ENCODE measurements around the gene SND1.
"Not testable (repeated sequence)": the region's sequence is repeated elsewhere in the genome, so short reads cannot be mapped to it uniquely, and the experiment has no call there.

The SND1 gene

DNA sequence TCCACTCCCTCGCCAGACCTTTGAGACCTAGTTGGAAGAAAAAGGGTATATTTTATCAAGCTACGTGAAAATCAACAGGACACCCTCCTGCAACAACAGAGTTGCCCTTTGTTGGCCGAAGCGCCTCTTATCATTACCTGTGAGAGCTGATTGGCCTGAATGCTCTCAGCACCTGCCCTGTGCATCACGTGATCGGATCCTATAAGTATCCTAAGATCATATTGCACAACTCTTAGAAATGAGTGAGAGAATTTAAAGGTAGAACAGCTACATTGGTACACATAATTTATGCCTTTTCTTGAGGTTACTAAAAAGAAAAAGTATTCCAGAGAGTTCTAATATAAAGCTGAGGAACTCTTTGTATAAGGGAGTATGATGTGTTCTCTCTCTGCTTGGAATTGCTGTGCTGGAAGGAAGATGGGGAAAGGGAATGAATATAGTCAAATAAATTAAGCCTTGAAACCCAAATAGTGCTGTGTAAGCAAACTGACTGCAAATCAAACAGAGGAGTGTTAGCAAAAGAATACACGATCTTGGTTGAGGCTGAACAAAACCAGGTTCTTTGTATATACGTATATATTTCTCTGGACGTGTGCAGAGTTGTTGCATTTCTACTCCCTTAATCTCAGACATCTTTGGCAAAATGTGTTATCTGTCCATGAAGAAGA is 309.9 kb downstream of the SND1 start:
- no peak for DNase-seq (ENCODE audit: low read depth in 2 of 2)

DNA sequence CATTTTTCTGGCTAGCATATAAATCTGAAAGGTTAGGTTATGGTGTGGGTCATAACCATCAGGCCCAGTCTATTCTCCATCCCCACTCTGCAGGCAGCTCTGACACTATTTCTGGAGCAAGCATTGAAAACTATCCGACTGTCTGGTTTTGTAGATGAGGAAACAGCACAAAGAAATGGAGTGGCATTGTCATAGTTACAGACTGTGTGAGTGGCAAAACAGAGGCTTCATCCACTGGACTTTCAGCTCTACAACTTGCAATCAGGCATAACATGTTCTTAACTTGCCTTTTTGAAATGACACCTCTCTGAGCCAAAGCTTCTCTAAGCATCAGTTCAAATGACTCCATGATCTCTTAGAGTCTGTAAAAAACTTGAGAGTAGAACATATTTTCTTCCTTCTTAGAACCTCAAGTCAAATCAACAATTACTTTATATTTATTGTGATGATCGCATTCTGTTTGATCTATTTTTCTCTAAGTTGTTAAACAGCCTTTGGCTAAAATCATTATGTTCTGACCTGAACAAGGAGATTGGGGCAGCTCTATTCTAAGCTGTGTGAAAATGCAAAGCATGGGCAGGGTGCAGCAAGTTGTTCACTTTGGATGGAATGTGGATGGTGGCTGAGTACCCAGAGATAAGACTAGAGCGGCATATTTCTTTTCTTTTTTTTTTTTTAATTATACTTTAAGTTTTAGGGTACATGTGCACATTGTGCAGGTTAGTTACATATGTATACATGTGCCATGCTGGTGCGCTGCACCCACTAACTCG is 310.8 kb downstream of the SND1 start:
- DNase-seq (ENCODE audit: low read depth in 2 of 2), result no peak

DNA sequence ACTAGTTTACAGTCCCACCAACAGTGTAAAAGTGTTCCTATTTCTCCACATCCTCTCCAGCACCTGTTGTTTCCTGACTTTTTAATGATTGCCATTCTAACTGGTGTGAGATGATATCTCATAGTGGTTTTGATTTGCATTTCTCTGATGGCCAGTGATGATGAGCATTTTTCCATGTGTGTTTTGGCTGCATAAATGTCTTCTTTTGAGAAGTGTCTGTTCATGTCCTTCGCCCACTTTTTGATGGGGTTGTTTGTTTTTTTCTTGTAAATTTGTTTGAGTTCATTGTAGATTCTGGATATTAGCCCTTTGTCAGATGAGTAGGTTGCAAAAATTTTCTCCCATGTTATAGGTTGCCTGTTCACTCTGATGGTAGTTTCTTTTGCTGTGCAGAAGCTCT is 311.9 kb downstream of the SND1 start:
- DNase-seq (ENCODE audit: low read depth in 2 of 2), result not testable (repeated sequence)

DNA sequence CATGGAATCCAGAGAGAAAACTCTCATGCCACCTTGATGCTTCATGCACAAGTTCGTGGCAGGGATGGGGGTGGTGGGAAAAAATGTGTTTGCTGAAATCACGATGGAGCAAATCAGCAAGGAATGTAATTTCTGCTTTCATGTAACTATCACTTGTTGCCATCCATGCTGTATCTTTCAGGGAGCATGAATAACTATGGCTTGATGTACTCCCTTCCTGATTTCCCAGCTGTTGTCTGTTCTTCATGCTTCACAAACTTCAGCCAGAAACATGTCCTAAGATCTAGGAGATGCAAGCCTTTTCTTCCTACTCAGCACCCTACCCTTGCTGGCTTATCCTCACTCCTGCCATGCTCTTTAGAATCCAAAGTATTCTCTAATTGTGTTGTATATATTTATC is 315.3 kb downstream of the SND1 start:
- no peak for DNase-seq (ENCODE audit: low read depth in 2 of 2)

DNA sequence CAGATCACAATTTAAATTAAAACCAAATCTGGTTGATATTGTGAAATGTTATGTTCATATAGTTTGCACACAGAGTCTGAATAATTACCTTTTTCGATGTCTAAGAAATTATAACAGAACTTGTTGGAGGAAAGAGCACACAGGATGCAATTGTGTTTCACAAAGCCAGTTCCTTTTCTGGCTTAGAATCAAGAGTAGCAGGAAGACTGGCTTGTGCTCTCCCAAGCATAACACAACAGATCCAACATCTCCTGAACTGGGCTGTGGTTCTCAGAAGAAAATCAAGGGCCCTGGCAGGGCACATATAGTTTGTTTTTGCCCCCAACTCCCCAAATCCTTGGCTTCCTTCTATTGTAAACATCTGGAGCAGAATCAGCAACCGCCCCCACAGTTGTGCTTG is 316.6 kb downstream of the SND1 start:
- DNase-seq (ENCODE audit: low read depth in 2 of 2), result no peak

DNA sequence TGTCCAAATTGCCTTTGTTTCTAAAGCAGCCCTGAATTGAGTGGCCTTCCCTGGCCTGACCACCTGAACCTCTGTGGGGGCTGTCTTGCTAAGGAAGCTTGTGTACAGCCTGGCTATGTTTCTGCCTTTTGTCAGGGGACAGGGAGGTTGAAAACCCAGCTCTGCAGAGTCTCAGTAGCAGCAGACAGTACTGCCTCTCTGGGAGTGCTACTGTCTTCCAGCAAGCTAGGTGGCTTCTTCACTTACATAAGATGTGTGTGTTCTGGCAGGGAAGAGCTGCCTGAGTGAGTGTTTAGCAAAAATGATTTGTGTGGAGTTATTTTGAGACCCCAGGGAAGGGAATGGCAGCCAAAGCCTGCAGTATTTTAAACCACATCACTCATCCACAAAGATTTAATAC is 321.8 kb downstream of the SND1 start:
- no peak for DNase-seq (ENCODE audit: low read depth in 2 of 2)

DNA sequence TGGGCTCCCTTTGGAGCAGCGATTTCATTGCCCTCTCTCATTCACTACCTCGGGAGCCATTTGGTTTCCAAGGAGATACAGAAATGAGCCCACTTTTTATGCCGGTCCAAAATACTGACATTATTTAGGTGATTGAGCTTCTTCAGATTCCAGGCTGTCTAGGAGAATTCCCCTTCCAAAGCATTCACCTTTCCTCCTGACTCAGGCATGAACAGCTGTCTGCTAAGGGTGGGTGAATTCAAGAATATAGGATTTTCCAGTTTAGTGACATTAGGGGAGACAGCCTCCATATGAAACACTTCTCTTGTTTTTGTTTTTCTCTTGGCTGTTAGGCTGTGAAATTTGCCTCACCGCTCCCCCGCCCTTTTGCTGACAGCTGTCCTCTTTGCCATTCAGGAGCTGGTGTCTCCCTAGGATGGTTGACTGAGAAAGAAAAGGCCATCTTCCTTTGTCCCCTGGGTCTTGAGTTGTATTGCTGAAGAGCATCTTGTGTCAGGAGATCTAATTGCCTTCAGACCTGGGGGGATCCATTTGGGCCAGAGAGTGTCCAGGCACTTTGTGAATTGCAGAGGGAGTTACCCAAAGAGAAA is 322.5 kb downstream of the SND1 start:
- DNase-seq (ENCODE audit: low read depth in 2 of 2), result no peak

DNA sequence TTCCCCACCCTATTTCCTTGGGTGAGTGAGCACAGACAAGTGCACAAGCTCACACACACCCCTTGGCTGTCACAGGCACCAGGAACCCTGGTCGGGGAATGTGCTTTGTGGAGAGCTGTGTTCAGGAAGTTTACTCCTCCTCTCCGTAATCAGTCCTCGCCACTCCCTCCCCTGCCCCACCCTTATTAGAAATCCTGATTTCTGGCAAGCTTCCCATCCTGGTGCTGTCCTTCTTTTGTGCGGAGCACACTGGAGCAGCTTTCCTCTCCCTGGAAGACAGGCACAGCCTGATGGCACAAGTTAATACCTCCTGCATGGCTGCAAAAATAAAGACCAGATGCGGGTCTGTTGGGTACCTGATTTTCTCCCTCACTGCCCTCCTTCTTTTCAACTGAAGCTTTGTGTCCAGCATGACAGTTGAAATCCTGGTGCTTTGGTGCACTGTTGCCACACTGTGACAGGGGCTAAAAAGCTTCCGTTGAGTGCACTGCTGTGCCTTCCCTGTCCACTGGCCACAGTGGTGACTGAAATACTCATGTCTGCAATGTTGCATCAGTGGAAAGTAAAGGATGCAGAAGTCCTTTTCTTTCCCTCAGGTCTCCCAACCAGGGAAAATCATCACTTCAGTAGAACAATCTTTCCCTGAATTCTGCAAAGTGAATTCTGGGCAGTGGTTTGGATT is 324.2 kb downstream of the SND1 start:
- DNase-seq (ENCODE audit: low read depth in 2 of 2), result no peak

DNA sequence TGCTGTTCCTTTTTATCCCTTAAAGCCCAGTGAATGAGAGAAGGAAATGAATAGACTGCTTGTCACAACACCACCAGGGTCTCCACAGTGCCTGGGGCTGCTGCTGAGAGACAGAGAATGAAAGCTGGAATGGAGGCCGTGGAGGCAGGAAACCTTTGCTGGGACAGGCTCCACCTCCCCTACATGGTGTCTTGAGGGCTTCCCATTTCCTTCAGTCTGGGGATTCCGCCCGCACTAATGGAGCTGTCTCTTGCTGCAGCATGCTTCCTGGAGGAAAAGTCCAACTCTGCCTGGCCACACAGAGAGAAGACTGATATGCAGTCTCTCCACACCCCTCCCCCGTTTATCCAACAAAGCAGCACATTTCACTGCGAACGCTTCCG is 324.7 kb downstream of the SND1 start:
- DNase-seq (ENCODE audit: low read depth in 2 of 2), result no peak

DNA sequence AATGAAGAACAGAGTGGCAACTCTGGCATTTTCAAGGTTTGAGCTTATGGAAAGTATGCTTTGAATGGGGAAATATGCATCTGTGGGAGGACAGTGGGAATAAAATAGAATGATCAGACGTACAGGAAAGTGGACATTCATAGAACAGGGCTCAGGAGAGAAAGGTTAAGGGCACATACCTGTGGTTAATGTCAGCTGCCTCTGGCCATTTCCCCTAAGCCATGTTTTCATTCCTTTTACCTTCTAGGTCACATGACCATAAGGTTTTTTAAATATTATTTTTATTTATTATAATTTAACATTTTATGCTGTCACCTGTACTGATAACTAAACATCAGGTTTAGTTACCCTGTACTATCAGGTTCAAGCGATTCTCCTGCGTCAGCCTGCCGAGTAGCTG is 326.4 kb downstream of the SND1 start:
- DNase-seq (ENCODE audit: low read depth in 2 of 2), result no peak

DNA sequence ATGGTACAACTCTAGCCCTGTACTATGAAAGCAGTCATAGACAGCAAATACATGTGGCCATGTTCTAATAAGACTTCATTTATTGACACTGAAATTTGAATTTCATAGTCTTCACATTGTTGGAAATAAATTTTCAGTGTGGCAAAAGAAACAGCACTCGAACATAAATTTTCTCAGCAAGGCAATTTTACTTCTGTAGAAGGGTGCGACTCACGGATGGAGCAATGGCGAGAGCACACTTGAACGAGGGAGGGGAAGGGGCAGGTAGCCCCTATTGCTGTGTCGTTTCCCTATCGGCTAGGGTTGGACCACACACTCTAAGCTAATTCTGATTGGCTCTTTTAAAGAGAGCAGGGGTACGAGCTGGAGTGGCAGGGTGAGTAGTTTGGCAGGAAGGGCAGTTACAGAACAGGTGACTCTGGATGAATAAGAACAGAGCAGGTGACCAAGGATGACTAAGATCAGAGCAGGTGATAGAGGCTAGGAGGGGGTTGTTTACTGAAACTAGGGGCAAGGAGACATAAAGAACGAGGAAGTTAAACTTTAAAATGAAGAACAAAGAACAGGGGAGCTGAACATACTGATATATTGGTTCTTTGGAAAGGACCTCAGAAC is 327.2 kb downstream of the SND1 start:
- DNase-seq (ENCODE audit: low read depth in 2 of 2), result no peak

DNA sequence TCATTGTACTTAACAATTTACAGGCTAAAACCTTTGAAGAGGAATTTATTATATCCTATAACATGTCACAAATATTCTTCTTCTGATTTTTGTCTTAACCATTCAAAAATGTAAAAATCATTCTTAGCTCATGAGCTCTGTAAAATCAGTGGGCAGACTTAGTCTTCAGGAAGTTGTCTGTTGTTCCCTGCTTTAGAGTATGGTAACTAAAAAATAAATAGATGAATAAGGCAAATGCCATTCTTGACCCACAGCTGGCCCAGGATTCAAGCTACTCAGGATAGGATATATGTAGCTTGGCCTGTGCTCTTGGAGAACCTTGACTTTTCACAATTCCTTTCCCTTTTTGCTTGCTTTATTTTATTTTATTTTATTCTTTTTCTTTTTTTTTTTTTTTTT is 327.7 kb downstream of the SND1 start:
- no peak for DNase-seq (ENCODE audit: low read depth in 2 of 2)

DNA sequence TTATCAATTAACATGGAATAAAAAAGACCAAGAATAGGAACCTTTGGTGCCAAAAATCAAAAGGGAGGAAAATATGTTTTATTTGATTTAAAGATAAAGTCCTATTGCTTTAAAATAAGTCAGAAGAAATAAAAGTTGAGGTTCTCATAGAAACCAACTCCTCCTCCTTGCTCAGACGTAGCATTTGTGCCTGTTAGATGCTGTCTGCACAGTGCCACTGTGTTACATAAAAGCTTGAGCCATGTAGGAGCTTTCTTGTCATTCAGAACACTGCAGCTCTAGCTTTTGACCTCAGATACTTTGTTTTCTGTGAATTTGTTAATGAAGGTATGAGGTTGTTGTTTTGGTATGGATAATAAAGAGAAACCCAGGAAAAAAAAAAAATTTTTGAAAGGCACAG is 328.9 kb downstream of the SND1 start:
- no peak for DNase-seq (ENCODE audit: low read depth in 2 of 2)

DNA sequence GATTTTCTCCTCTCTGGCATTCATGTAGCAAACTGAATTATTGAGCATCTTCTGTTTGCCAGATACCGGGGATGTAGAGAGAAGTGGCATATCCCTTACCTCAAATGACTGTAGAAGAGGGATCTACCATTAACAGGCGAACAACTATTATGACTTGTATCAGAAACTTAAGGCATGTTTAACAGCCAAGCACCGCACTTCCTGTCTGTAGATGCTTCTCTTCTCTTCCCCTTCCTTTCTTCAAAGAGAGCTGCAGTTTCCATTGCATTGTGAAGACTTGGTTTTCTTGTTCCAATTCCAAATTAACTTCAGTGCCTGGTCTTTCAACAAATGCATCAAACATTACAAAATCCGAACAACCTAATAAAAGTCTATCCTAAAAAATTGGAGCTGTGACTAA is 330.0 kb downstream of the SND1 start:
- DNase-seq (ENCODE audit: low read depth in 2 of 2), result no peak

DNA sequence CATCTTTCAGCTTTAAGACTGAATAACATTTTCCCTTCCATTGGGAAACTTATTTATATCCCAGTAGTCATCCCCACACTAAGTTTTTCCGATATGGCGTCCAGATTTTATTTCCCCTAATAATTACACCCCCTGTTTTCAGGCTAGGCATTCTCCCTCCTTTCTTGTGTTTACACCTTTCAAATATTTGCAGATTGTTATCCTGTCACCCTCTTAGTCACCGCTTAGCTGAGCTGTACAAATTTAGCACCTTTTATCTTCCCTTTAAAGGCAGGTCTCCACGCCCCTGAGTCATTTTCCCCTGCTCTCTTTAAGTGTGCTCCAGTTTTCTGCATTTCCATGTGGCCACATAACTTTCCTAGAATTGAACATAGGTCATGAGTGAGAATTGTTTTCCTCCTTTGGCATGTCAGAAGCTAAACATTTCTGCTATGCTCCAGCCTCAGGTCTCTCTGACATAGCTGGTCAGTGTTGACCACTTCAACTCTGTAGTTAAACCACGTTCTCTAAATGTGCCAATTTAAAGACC is 331.9 kb downstream of the SND1 start:
- DNase-seq (ENCODE audit: low read depth in 2 of 2), result no peak

DNA sequence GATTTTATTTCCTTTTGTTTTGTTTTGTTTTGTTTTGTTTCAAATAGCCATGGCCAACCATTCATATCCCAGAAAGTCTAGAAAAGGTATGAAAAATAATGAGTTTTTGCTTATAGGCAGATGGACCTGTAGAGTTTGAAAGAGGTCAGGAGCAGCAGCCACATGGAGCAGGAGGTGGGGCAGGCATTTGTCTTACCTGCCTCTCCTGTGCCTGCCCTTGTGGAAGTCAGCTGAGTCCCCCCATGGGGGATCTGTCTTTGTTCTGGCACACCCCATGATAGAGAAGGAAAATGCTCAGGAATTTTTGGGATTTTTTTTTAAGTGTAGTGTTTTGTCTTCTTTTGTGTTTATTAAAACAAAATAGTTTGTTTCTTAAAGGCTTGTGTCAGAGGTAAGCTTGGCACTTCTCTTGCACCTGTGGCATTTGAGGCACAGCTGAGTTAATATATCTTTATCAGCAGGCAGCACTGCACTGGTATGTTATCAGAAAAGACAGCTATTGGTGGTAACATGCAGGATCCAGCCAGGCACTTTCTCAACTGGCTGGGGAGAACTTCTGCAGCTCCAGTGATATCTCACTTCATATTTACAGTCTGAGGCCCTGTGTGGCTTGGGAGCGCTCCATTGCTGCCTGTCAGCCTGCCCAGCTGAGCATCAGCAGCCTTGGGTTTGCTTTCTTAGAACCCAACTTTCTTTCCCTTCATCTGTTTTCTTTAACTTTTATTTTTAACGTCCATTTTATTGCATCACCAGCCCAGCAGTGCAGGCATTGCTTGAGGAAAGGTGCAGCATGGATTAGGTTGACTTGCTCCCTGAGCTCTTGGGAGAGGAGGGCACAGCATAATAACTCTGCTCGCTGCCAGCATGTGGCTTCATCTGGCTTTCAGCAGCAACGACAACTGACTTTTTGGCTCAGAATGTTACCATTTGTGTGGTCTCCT is 334.9 kb downstream of the SND1 start:
- DNase-seq (ENCODE audit: low read depth in 2 of 2), result no peak

DNA sequence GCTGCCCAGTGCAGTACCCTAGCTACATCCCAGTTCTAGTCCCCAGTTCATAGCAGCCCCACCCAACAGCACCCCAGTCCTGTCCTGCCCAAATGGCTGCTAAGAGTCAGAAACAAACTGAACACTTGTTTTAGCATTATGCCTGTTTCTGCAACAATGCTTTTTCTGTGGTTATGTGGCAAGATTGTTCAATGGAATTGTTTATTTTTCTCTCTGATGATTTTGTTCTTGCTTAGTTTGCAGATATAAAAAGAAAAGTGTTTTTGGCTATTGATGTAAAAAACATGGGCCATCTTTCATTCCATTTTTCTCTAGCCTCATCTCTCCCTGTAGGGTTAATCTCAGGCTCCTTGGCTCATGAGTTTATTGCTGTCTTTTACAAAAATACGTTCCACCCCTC is 336.8 kb downstream of the SND1 start:
- DNase-seq (ENCODE audit: low read depth in 2 of 2), result no peak

DNA sequence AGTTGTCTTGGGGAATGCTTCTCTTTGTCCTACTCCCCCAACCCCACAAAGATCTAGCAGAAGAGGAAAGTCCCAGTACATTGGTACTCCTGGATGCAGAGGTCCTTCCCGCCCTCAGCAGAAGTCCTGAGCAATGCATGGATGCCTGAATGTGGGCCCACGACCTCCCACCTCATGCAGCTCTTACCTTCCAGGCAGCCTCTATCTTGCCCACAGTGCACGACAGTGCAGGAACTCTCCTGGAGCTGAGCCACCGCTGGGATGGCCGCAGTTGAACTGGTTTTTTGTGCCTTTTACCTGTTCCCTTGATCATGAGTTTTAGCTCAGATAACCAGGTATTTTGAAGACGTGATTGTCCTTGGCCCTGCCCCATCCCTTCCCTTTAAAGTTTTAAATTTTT is 341.3 kb downstream of the SND1 start:
- no peak for DNase-seq (ENCODE audit: low read depth in 2 of 2)

DNA sequence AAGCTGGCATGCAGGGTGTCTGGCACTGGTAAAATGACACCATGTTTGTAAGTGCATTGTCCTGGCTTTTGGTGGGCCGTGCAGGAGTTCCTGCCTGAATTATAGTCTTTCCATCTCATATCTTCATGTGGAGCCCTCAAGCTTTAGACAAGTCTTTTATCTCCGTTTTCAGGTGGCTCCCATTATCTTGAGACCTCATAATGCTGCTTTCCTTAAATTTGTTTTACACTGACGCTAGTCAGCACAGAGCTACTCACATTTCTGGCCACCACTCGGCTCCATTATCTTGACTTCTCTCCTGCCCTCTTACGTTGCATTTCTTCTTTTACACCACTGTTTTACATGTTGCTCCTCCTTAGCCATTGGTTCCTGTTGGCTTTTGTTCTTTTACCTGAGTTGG is 342.0 kb downstream of the SND1 start:
- DNase-seq (ENCODE audit: low read depth in 2 of 2), result no peak

DNA sequence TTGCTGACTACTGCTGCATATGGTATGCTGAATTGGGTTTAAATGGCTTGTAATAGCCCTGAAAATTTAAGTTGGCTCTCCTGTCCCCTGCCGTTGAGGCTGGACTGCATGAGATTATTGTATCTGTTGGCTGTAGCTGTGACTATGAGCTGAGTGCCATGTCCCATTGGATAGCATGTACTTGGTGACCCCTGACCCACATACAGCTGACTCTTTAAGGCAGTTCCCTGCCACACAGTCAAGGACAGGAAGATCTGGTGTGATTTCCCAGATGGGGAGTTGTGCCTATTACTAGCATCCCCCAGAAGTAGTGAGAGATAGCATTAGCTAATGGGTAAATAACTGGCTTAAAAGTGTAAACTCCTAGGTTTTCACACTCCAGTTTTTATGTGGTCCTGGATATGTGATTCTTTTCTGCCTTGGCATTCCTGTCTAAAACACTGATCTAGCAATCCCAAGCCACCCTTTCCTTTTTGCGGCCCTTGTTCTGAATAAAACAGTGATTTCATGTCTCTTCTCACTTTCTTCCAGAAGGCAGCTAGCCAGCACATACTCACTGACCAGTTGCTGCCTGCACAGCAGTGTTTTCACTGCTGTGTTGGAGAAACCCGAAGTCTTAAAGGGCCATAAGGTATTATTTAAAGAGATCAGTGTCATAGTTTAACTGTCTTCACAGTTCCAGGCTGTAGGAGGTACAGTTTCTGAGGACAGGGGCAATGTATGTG is 343.3 kb downstream of the SND1 start:
- no peak for DNase-seq (ENCODE audit: low read depth in 2 of 2)
